Measurements from ENCODE around the gene SLC22A5.
"Not testable (repeated sequence)": the region's sequence is repeated elsewhere in the genome, so short reads cannot be mapped to it uniquely, and the experiment has no call there.

Gene SLC22A5

GRCh38 chr5:132414634-132415378 is 45.3 kb downstream of the SLC22A5 start:
- DNase-seq (ENCODE audit: low read depth): peak; percentile 49

DNA sequence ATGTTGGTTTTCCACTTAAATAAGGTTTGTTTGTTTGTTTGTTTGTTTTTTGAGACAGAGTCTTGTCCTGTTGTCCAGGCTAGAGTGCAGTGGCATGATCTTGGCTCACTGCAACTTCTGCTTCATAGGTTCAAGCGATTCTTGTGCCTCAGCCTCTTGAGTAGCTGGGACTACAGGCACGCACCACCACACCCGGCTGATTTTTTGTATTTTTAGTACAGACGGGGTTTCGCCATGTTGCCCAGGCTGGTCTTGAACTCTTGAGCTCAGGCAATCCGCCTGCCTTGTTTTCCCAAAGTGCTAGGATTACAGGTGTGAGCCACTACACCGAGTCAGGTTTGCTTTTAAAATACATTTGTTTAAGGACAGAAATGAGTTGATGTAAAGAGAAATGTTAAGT is 46.0 kb downstream of the SLC22A5 start:
- not testable (repeated sequence) for DNase-seq (ENCODE audit: low read depth)

DNA sequence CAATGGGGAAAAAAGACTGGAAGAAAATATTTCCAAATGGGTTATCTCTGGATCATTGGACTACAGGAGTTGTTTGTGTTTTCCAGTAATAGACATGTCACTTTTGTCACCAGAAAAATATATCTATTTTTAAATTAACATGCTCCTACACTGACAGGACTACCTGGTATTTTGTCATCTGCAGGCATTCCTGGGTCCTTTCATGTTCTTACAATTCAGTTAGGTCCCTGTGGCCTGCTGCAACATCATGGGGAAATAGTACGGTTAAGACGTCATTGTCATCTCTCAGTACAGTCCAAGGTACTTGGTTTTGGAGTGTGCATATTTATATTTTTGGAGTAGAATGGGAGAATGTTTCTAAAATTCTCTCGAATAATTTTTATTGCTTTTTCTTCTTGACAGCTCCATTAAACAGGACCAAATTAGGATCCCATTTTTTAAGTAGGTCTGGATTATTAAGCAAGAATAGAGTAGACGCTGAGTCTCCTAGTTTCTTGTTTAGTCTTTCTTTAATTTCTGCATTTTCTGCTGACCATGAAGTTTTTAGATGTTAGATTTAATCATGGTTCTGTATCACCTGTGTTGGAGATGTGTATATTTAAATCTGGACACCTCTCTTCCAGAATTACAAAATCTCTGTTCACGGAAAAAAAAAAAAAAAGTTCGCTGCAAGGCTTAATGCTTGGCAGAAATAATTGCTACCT is 46.9 kb downstream of the SLC22A5 start:
- DNase-seq (ENCODE audit: low read depth): no peak

DNA sequence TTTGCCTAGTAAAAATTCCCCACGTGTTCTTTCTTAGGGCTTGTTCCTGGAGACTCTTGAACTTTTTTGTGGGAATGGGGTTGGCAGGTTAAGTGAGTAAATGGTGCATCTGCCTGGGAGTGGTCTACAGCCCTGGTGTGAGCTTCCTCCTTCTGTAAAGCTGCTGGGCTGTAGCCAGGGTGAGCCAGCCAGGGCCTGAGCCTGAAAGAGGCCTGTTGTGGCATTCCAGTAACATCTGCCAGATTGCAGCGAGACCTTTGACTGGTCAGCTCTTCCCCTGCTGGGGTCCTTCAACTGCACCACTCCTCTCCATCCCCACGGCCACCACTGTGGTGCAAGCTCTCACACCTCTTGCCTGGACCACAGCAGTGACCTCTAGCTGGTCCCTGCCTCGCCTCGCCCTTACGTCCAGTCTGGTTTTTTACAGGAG is 47.5 kb downstream of the SLC22A5 start:
- peak; percentile 22 for DNase-seq (ENCODE audit: low read depth)

- DNase-seq (ENCODE audit: low read depth): no peak
Measured at GRCh38 chr5:132417461-132417860, 48.0 kb downstream of the SLC22A5 start.

DNA sequence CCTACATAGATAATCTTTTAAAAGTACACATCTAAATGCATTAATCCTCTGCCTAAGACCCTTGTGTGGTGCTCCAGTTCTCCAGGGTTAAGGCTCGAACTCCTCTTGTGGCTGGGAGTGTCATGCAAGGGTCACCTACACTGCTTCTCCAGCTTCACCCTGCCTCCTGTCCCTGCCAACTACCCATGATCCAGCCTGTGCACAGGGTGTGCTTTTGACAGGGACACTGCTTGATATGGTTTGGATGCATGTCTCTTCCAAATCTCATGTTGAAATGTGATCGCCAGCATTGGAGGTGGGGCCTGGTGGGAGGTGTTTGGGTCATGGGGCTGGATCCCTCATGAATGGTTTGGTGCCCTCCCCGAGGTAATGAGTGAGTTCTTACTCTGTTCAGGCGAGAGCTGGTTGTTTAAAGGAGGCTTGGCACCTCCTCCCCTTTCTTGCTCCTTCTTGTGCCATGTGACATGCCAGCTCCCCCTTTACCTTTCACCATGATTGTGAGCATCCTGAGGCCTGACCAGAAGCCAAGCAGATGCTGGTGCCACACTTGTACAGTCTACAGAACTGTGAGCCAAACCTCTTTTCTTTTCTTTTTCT is 48.5 kb downstream of the SLC22A5 start:
- no peak for DNase-seq (ENCODE audit: low read depth)

DNA sequence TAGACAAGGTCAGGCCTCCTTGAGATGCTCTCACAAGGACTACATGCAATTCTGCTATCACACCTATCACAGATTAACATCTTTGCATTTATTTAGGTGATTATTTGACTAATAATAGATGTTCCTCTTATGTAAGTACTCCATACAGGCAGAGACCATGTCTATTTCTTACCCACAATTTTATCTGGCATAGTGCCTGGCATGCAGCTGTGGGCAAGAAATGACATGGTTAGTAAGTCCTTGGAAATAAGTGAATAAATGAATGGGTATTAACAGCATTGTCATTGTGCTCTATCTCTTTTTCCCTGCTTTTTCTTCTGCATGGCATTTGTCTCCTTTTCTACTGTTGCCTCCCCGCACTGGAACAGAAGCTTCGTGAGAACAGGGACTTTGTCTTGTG is 49.4 kb downstream of the SLC22A5 start:
- no peak for DNase-seq (ENCODE audit: low read depth)

DNA sequence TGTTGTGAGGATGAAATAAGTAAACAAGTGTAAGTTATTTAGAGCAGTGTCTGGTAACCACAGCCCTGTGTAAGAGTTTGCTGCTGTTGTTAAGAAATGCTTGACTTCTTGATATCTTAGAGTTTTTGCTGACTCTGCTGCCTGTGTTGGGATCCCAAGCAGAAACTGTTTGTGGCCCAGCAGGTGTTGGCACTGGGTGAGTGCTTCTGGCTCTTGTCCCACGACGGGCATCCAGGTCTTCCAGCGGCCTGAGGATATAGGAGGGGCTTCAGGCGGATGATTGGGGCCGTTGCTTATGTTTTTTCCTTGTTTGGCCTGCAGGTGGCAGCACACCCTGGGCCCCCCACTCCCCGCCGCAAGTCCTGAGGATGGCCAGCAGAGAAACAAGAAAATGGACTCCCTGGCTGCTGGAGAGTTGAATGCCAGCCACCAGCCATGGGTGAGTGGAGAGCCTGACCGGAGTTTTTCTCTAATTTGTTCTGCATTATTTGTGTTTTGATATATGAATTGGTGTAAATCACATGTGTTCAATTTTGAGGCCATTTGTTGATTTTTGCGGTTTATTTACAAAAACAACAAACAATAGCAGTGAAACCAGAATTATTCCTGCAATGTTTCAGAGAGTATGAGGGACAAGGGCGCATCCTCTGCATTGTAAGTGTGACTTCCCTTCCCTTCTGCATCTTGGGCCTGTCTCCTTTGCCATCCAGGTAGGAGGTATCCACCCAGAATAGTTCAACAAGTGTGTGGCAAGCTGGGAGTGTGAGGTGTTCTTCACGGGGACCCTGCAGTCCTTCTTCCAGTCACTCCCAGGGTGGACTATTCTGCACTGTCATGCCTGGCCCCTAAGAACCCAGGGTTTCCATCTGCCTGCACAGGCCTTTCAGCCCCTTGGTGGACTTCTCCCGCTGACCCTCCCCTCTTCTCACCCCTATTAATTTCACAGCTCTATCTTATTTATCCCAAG is 50.3 kb downstream of the SLC22A5 start:
- DNase-seq (ENCODE audit: low read depth): peak; percentile 66

GRCh38 chr5:132420706-132421272 is 51.3 kb downstream of the SLC22A5 start:
- DNase-seq (ENCODE audit: low read depth): no peak

DNA sequence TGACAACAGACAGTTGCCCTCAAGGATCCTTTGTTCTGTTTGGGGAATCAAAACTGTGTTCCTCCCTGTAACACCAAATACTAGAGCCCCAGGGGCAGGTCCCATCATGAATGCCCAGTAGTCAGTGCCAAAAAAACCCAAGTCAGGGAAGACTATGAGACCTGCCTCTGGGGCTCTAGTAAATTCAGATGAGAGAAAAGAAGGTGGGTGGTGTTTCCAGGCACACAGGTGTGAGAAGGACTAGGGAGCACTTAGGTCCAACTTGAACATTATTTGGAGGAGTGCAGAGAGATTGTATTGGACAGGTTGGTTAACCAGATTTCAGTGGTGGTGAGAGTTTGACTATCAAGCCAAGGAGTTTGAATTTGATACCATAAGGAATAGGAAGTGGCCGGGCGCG is 52.0 kb downstream of the SLC22A5 start:
- DNase-seq (ENCODE audit: low read depth): no peak

- DNase-seq (ENCODE audit: low read depth): peak; percentile 63
Measured at GRCh38 chr5:132422720-132423437, 53.4 kb downstream of the SLC22A5 start.

DNA sequence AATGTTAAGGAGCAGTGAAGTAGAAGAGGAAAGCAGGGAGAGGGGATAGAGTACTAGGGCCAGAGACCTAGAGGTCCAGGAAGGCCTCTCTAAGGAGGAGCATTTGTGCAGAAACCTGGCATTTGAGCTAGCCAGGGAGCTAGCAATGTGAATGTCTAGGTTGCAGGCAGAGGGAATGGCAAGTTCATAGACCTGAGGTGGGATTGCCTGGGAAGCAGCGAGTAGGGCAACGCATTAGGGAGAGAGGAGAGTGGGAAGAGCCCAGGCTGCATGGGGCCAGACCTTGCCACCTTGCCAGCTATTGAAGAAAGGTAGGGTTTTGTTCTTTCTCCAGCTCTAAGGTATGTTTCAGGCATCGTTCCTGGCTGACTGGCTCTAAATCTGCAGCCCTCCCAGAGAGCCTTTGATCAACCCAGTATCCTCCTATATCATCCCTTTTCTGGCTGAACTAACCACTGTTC is 54.0 kb downstream of the SLC22A5 start:
- DNase-seq (ENCODE audit: low read depth): no peak

GRCh38 chr5:132424167-132424880 is 54.8 kb downstream of the SLC22A5 start:
- no peak for DNase-seq (ENCODE audit: low read depth)

- DNase-seq (ENCODE audit: low read depth): peak; percentile 87
Measured at GRCh38 chr5:132425009-132425937, 55.8 kb downstream of the SLC22A5 start.

DNA sequence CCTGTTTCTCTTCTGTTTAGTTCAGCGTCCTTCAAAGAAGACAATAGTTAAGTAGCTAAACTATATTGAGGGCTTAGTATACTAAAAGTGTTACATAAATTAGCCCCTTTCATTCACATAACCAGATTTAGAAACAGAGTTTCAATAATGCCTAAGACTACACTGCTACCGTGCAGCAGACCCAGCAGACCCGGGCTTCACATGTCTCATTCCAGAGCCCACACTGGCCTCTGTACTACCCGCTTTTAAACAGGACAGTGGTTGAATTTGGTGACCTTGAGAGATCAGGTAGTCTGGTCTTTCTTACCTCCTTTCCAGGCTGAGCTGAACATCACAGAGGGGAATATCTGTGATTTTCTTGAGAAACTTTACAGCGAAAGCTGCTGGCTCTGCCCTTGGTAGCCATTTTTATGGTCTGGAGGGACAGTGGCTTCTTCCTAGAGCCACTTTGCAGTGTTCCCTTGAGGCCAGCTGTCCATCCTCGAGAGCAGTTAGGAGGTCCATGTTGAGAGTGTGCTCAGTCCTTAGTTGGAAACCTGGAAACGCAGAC is 56.5 kb downstream of the SLC22A5 start:
- no peak for DNase-seq (ENCODE audit: low read depth)

GRCh38 chr5:132426525-132427138 is 57.1 kb downstream of the SLC22A5 start:
- peak; percentile 97 for DNase-seq (ENCODE audit: low read depth)

GRCh38 chr5:132427281-132428146 is 58.0 kb downstream of the SLC22A5 start:
- no peak for DNase-seq (ENCODE audit: low read depth)
